Vagina (tissue), 2 donors: ENCODE measurements around the gene SLC38A5.

Experiments
- CTCF ChIP-seq, 3 experiments: fragments of 450-650 bp in 2 of 3; fragments of 200-600 bp in 1 of 3; sonication (generic) in 1 of 3; IDR thresholded peaks; one replicate each; pipeline ENCODE4 v1.5.1; 2017 to 2019; ENCODE audit warnings: antibody characterized with exemption in 3 of 3, mild to moderate bottlenecking in 2 of 3, moderate library complexity in 2 of 3
- POLR2AphosphoS5 ChIP-seq, 2 donors: sonication (generic); formaldehyde crosslinking; IDR thresholded peaks; one replicate each; pipeline ENCODE4 v1.9.0; 2017; ENCODE audit warnings: antibody characterized with exemption in 2 of 2, mild to moderate bottlenecking in 2 of 2, low read depth in 1 of 2; ENCODE audit not compliant: insufficient read depth in 1 of 2

DNA sequence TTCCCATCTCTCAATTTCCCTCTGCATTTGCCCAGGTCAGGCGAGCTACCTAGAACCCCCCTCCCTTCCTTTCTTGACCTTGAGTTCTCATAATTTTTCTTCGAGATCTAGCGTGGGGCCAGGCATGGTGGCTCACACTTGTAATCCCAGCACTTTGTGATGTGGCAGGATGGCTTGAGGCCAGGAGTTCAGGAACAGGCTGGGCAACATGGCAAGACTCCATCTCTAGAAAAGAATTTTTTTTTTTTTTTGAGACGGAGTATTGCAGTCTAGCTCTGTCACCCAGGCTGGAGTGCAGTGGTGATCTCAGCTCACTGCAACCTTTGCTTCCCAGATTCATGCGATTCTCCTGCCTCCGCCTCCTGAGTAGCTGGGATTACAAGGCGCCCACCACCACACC is 34.2 kb upstream of the SLC38A5 start:
- TF ChIP-seq CTCF (IDR thresholded peaks at IDR 0.05): no peak
- TF ChIP-seq POLR2AphosphoS5 (IDR thresholded peaks at IDR 0.05; ENCODE audit: insufficient read depth in 1 of 2, low read depth in 1 of 2): no peak
